HG02571 (cell line): ENCODE results near the gene PHOSPHO1.
A peak's percentile ranks its signal among the peaks of the same experiment; 100 is the strongest.
"Not testable (repeated sequence)": the region's sequence is repeated elsewhere in the genome, so short reads cannot be mapped to it uniquely, and the experiment has no call there.

Experiments used
- ATAC-seq: cut with Tn5 transposase; IDR thresholded peaks from one replicate; pipeline ENCODE4 v1.9.1; 2021; ENCODE audit warnings: mild to moderate bottlenecking, moderate library complexity; ENCODE audit not compliant: unreplicated experiment

PHOSPHO1 gene

GRCh38 chr17:49230636-49231562 lies at the start of gene PHOSPHO1:
Gene PHOSPHO1, minus strand, starts transcription at chr17:49230787. Its CDS starts 4,096 bp downstream, at chr17:49226691.
- peak; percentile 77 for ATAC-seq

- ATAC-seq, result no peak
Measured at GRCh38 chr17:49280061-49280460, 49.5 kb upstream of the PHOSPHO1 start.

GRCh38 chr17:49279263-49280015 lies 48.9 kb upstream of the PHOSPHO1 start:
- ATAC-seq, result not testable (repeated sequence)

- ATAC-seq, result no peak
Measured at GRCh38 chr17:49278076-49278475, 47.5 kb upstream of the PHOSPHO1 start.

- no peak for ATAC-seq
Measured at GRCh38 chr17:49277638-49278037, 47.1 kb upstream of the PHOSPHO1 start.

GRCh38 chr17:49275981-49276380 lies 45.4 kb upstream of the PHOSPHO1 start:
- not testable (repeated sequence) for ATAC-seq

GRCh38 chr17:49269356-49269755 lies 38.8 kb upstream of the PHOSPHO1 start:
- no peak for ATAC-seq

GRCh38 chr17:49267912-49268311 lies 37.3 kb upstream of the PHOSPHO1 start:
- ATAC-seq, result no peak

GRCh38 chr17:49266233-49266632 lies 35.6 kb upstream of the PHOSPHO1 start:
- ATAC-seq, result no peak

GRCh38 chr17:49261540-49261939 lies 31.0 kb upstream of the PHOSPHO1 start:
- not testable (repeated sequence) for ATAC-seq

GRCh38 chr17:49260817-49261291 lies 30.3 kb upstream of the PHOSPHO1 start:
- no peak for ATAC-seq

GRCh38 chr17:49260011-49260816 lies 29.6 kb upstream of the PHOSPHO1 start:
- no peak for ATAC-seq

GRCh38 chr17:49259663-49260010 lies 29.1 kb upstream of the PHOSPHO1 start:
- ATAC-seq, result no peak

GRCh38 chr17:49258394-49258793 lies 27.8 kb upstream of the PHOSPHO1 start:
- no peak for ATAC-seq

- ATAC-seq, result no peak
Measured at GRCh38 chr17:49255125-49255524, 24.5 kb upstream of the PHOSPHO1 start.

GRCh38 chr17:49254066-49254465 lies 23.5 kb upstream of the PHOSPHO1 start:
- ATAC-seq, result no peak

- no peak for ATAC-seq
Measured at GRCh38 chr17:49252148-49252695, 21.6 kb upstream of the PHOSPHO1 start.

- ATAC-seq, result no peak
Measured at GRCh38 chr17:49249890-49250522, 19.4 kb upstream of the PHOSPHO1 start.

- no peak for ATAC-seq
Measured at GRCh38 chr17:49249292-49249794, 18.8 kb upstream of the PHOSPHO1 start.

GRCh38 chr17:49247944-49248343 lies 17.4 kb upstream of the PHOSPHO1 start:
- no peak for ATAC-seq
